Testis (tissue), 2 donors: ENCODE measurements around the gene ARHGDIA.

Source experiments
- CTCF ChIP-seq, 3 experiments: fragments of 450-650 bp in 2 of 3; fragments of 200-600 bp in 1 of 3; sonication (generic) in 1 of 3; IDR thresholded peaks; one replicate each; pipeline ENCODE4 v1.5.1; 2016 to 2019; ENCODE audit warnings: antibody characterized with exemption in 3 of 3, mild to moderate bottlenecking in 2 of 3, moderate library complexity in 1 of 3
- POLR2A ChIP-seq: fragments of 450-650 bp; IDR thresholded peaks from one replicate; pipeline ENCODE4 v1.6.1; 2017; ENCODE audit warnings: antibody characterized with exemption, mild to moderate bottlenecking, moderate library complexity

DNA sequence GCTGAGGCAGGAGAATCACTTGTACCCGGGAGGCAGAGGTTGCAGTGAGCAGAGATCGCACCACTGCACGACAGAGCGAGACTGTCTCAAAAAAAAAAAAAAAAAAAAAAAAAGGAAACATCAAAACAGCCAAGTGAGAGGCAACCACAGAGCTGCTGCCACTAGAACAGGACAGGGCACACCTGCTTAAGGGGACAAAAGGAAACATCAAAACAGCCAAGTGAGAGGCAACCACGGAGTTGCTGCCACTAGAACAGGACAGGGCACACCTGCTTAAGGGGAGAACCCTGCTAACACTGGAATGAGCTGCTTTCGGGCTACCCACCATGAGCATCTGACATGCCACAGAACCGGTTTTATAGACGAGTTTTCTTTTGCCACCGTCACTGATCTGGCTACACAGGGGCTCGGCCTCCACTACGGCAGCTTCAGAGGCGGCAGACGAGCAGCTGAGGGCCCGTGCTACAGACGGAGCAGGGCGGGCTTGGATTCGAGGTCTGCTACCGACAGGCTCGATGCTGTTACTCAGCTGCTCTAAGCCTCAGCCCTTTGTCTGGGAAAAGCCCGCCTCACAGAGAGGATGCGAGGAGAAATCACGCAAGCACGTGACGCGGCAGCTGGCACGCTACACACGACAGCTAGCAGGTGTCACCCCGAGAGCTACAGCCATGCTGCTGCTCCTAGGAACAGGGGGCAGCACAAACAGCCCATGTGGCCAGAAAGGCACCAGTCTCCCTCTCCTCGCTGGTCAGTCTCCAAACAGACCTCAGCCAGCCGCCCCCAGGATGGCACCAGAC is 12.8 kb downstream of the ARHGDIA start:
- TF ChIP-seq CTCF (IDR thresholded peaks at IDR 0.05) (no peak), POLR2A (no peak)
